HG03095 (cell line): ENCODE data around the gene LSM3.

Source experiments
- ATAC-seq: cut with Tn5 transposase; IDR thresholded peaks from one replicate; pipeline ENCODE4 v1.9.1; 2021; ENCODE audit warnings: moderate library complexity; ENCODE audit not compliant: unreplicated experiment

The LSM3 gene

GRCh38 chr3:14143271-14144225 lies 35.1 kb upstream of the LSM3 start:
- no peak for ATAC-seq

GRCh38 chr3:14144423-14145075 lies 34.1 kb upstream of the LSM3 start:
- ATAC-seq: peak; percentile 92

DNA sequence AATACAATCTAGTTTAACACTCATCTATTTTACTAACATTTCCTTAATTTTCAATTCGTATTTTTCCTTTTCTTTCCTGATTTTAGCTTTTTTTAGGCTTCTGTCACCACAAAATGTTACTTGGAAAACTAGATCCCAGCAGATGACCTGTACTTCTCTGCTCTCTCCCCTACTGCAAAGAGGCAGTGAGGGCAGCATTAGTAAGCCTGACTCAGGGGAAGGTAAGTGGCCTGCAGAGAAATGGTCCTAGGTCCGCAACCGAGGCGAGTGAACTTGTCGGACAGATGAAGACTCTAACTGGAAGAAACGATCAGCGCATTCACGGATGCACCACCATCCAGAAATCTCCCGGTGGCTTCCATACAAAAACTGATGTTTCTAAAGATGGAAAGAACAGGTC lies 33.4 kb upstream of the LSM3 start:
- no peak for ATAC-seq

GRCh38 chr3:14145670-14146380 lies 32.8 kb upstream of the LSM3 start:
- ATAC-seq: no peak

GRCh38 chr3:14146381-14147065 lies 32.1 kb upstream of the LSM3 start:
- ATAC-seq: no peak

GRCh38 chr3:14147066-14147435 lies 31.6 kb upstream of the LSM3 start:
- ATAC-seq: no peak

GRCh38 chr3:14147617-14148016 lies 31.0 kb upstream of the LSM3 start:
- ATAC-seq: no peak

DNA sequence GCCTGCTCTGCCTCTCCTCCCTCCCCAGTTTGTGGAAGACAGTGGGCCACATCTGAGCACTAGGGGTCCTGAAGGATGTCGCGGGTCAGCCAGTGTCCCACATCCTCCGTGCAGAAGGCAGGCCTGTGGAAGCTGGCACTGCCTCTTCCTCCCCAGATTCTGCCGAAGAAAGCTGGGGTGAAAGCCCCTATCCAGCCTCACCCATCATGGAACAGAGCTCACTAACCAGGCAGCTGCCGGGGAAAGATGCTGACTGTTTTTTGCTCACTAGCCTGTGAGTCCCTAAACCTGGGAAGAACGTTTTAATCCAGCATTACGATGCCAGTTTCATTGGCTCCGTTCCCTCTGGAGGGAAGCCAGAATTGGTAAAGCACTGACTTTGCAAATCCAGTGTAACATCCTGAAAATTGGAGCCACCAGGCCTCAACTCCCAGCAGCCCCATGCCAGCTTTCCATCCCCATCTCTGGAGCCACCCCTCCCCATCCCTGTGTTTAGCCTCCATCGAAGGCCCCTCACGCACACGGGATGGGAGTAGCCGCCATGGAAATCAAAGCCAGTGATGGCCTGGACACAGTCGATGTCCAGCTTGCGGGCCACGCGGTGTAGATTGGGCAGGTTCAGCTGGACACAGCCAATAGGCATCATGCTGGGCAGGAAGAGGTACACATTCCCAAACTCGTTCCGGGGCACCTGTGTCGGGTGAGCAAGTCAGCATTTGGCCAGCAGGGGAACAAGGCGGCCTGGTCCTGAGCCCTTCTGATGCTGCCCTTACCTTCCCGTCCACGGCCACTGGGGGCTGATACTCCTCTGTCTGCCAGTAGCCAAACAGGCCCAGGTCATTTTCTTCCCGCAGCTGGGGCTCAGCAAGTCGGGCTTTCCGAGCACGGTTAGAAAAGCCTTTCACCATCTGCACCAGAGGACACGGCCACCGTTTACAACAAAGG lies 30.3 kb upstream of the LSM3 start:
- ATAC-seq: no peak

- ATAC-seq: no peak
These were observed 28.5 kb upstream of the LSM3 start for GRCh38 chr3:14150078-14150477.

- ATAC-seq: no peak
These were observed 28.0 kb upstream of the LSM3 start for GRCh38 chr3:14150491-14151230.

- no peak for ATAC-seq
These were observed 27.0 kb upstream of the LSM3 start for GRCh38 chr3:14151471-14152083.

DNA sequence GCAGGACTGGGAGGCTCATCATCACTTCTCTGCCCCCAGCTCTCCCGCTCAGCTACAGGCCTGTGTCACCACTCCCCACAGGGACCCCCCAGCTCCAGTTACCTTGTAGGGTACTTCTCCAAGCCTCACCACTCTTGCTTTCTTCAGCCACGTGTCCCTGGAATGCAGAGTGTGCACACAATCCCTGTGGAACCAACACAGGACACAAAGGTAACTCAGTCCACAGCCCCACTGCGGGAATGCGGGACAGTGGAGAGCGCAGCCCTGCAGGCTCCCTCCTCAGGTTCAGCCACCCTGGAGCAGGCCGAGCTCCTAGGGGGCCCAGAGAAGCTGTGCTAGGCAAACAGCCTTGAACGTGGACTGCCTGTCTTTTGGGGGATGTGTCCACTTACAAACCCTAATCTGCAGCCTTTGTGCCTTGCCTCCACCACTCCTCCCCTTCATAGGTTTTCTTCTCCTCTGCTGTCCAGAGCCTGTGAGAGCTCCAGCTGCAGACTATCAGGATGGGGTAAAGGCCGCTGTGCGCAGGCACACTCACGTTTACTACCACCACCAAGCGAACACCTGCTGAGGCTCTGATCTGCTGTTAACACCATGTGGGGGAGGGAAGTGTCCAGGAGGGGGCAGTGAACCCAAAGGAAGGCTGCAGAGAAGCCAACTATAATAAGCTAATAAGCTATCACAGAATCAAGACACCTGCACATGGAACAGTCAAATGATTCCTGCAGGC lies 26.2 kb upstream of the LSM3 start:
- ATAC-seq: no peak

DNA sequence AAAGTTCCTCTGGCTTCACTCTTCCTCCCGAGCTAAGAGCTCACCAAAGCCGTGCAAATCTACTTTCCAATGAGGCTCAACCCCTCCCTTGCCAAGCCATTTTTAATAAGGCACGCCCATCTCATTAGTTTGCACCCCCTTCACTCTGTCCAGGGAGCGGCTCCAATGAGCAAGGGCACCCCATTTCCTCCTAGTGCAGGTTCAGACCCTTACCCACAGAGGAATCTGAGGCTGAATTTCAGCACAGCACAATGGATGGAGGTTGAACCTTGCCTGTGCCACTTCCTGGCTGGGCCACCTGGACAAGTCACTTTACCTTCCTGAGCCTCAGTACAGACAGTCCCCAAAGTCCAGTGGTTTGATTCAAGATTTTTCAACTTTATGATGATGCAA lies 25.7 kb upstream of the LSM3 start:
- ATAC-seq: no peak

GRCh38 chr3:14153663-14154062 lies 25.0 kb upstream of the LSM3 start:
- ATAC-seq: no peak

DNA sequence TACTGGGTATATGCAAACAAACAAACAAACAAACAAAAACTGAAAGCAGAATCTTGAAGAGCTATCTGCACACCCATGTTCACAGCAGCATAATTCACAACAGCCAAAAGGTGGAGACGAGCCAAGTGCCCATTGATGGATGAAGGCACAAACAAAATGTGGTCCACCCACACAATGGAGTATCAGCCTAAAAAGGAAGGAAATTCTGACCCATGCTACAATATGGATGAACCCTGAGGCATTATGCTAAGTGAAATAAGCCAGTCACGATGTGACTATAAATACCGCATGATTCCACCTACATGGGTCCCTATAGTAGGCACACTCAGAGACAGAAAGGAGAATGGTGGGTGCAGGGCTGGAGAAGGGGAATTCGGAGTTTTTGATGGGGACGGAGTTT lies 24.3 kb upstream of the LSM3 start:
- no peak for ATAC-seq

GRCh38 chr3:14154895-14155440 lies 23.6 kb upstream of the LSM3 start:
- no peak for ATAC-seq

- ATAC-seq: no peak
These were observed 22.4 kb upstream of the LSM3 start for GRCh38 chr3:14156201-14156600.
